Neuron (in vitro differentiated cells): ENCODE results near the gene RBBP7.
A peak's percentile ranks its signal among the peaks of the same experiment; 100 is the strongest.

Source experiments
- H2AFZ ChIP-seq: one replicate; pipeline ENCODE4 v1.6.1; 2013; ENCODE audit warnings: low read depth, mild to moderate bottlenecking, inconsistent platforms, low read length, moderate library complexity
- H3K27me3 ChIP-seq: one replicate; pipeline ENCODE4 v1.6.1; 2013; ENCODE audit warnings: low read length; ENCODE audit not compliant: insufficient read depth
- H3K36me3 ChIP-seq: one replicate; pipeline ENCODE4 v1.6.1; 2013; ENCODE audit warnings: low read length; ENCODE audit not compliant: insufficient read depth
- H3K4me1 ChIP-seq: one replicate; pipeline ENCODE4 v1.6.1; 2013; ENCODE audit warnings: low read length; ENCODE audit not compliant: insufficient read depth
- H3K4me3 ChIP-seq: 2 replicates; pipeline ENCODE4 v1.5.1; 2013; ENCODE audit warnings: mild to moderate bottlenecking, low read length, moderate library complexity
- H3K9me3 ChIP-seq: one replicate; pipeline ENCODE4 v1.6.1; 2013; ENCODE audit warnings: low read length

The RBBP7 gene

DNA sequence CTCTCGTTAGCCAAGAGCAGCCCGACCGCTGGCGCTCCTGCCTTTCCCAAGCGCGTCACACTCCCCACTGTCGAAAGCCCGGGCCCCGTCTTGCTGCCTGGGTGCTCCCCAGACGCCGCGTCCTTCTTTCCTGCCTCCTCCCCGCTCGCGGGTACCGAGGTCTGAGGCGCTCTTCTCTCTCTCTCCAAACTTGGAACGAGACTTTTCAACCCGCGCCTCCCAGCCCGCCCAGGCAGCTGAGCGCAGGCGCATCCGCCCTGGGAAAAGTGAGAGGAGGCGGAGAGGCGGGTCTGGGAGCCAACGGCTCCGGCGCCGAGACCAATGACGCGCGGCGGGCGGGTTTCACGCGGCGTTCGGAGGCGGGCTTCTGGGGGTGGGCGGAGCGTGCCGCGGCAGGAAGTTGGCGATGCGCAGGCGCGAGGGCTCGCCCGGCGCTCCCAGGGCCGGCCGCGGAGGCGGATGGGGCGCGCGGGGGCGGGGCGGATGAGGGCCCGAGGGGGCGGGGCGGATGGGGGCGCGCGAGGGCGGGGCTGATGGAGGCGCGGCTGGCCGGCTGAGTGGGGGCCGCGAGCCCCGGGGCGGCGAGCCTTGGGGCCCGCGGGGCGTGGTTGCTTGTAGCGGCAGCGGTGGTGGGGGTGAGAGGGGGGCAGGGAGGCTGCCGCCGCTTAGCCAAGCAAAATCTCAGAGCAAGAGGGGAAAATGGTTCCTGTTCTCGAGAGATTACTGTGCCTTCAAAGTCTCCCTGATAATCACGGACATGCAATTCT is at the start of gene RBBP7:
RBBP7 (minus strand) TSS at position 268 of the 767 bp plus-strand sequence. CDS start 309 bp downstream, outside the sequence.
- Histone ChIP-seq H3K4me3 (peak within 1 kb of the TSS; percentile 99), H3K9me3 (no peaks in the 10 kb centered on the region), H3K27me3 (peaks cover 23% of the 10 kb centered on the region), H3K36me3 (peaks cover 8% of the 10 kb centered on the region), H3K4me1 (peaks cover 21% of the 10 kb centered on the region), H2AFZ (peak within 1 kb of the TSS; percentile 99)

DNA sequence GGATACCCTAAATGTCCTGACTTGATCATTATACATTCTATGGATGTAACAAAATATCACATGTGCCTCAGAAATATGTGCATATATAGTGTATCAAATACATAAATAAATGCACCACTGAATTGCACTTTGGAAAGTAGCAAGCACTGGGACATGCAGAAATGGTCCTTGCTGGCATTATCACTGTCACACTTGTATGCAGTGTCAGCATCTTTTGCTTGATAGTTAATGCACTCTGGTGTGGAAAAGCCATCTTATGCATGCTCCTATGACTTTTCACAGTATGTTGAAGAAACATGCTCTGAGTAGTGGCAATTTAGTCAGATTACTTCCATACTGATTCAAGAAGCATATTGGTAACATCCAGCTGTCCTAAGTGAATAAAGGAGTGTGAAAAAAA is 48.8 kb upstream of the RBBP7 start:
- Histone ChIP-seq H3K36me3 (no peaks in the 10 kb centered on the region), H2AFZ (no peak overlapping the region), H3K4me1 (no peaks in the 10 kb centered on the region), H3K27me3 (peaks cover 17% of the 10 kb centered on the region), H3K9me3 (no peaks in the 10 kb centered on the region), H3K4me3 (no peak overlapping the region)

GRCh38 chrX:16917120-16917519 is 47.0 kb upstream of the RBBP7 start:
- Histone ChIP-seq H3K27me3 (peaks cover 20% of the 10 kb centered on the region), H3K9me3 (no peaks in the 10 kb centered on the region), H3K4me1 (no peaks in the 10 kb centered on the region), H3K4me3 (no peak overlapping the region), H3K36me3 (no peaks in the 10 kb centered on the region), H2AFZ (no peak overlapping the region)

- H3K9me3 ChIP-seq, result no peaks in the 10 kb centered on the region
- H3K4me1 ChIP-seq, result no peaks in the 10 kb centered on the region
- no peak overlapping the region for H3K4me3 ChIP-seq
- H2AFZ ChIP-seq, result no peak overlapping the region
- peaks cover 20% of the 10 kb centered on the region for H3K27me3 ChIP-seq
- no peaks in the 10 kb centered on the region for H3K36me3 ChIP-seq
These were observed 46.4 kb upstream of the RBBP7 start for GRCh38 chrX:16916561-16916960.

GRCh38 chrX:16914058-16914457 is 43.9 kb upstream of the RBBP7 start:
- H3K9me3 ChIP-seq, result no peaks in the 10 kb centered on the region
- no peak overlapping the region for H2AFZ ChIP-seq
- no peak overlapping the region for H3K4me3 ChIP-seq
- H3K27me3 ChIP-seq, result peaks cover 20% of the 10 kb centered on the region
- no peaks in the 10 kb centered on the region for H3K36me3 ChIP-seq
- no peaks in the 10 kb centered on the region for H3K4me1 ChIP-seq

- Histone ChIP-seq H3K4me3 (no peak overlapping the region), H3K4me1 (no peaks in the 10 kb centered on the region), H3K9me3 (no peaks in the 10 kb centered on the region), H2AFZ (no peak overlapping the region), H3K27me3 (peaks cover 21% of the 10 kb centered on the region), H3K36me3 (no peaks in the 10 kb centered on the region)
These were observed 40.2 kb upstream of the RBBP7 start for GRCh38 chrX:16910376-16910775.

DNA sequence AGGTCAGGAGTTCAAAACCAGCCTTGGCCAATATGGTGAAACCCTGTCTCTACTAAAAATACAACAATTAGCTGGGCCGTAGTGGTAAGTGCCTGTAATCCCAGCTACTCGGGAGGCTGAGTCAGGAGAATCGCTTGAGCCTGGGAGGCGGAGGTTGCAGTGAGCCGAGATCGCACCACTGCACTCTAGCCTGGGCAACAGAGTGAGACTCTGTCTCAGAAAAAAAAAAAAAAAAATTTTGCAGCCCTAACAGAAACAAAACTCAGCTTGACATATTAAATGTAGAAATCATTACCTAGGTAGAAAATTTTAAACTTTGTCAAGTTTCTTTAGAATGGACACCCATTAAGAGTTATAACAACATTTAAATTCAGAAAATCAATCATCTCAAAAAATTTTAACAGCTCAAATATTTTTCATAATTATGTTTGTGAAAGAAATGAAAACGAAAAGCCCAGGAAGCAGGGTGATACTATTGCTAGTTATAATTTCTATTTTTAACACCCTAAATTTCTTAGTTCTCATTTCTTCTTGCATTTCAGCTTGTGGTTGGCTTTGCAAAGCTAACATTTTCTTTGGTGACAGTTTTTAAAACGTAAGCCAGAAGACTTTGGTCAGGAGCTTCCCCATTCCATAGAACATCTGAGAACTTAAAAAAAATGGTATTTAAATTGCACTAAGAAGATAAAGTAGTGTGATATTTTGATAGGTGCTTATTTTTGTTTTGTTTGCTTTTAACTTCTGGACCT is 33.3 kb upstream of the RBBP7 start:
- no peaks in the 10 kb centered on the region for H3K36me3 ChIP-seq
- H3K9me3 ChIP-seq, result no peaks in the 10 kb centered on the region
- H3K4me3 ChIP-seq, result no peak overlapping the region
- no peak overlapping the region for H2AFZ ChIP-seq
- H3K4me1 ChIP-seq, result no peaks in the 10 kb centered on the region
- H3K27me3 ChIP-seq, result peaks cover 15% of the 10 kb centered on the region

DNA sequence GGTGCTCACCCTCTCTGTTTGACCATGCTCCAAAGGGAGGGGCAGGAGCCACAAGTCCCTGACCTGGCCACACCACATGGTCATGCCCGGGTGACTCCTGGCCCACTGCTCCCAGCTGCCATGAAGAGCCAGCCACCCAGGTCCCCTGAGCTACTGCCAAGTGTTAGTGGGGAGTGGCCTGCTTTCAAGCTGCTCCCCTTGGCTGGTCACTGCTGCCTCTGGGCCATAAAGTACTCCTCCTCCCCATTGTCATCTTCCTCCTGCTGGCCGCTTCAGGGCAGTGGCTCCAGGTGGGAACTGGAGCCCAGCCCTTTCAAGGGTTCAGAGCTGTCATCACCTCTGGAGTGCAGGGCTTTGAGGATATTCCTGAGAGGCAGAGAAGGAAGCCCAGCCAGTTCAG is 27.3 kb upstream of the RBBP7 start:
- Histone ChIP-seq H3K4me1 (no peaks in the 10 kb centered on the region), H2AFZ (no peak overlapping the region), H3K36me3 (no peaks in the 10 kb centered on the region), H3K4me3 (no peak overlapping the region), H3K27me3 (peaks cover 25% of the 10 kb centered on the region), H3K9me3 (no peaks in the 10 kb centered on the region)

DNA sequence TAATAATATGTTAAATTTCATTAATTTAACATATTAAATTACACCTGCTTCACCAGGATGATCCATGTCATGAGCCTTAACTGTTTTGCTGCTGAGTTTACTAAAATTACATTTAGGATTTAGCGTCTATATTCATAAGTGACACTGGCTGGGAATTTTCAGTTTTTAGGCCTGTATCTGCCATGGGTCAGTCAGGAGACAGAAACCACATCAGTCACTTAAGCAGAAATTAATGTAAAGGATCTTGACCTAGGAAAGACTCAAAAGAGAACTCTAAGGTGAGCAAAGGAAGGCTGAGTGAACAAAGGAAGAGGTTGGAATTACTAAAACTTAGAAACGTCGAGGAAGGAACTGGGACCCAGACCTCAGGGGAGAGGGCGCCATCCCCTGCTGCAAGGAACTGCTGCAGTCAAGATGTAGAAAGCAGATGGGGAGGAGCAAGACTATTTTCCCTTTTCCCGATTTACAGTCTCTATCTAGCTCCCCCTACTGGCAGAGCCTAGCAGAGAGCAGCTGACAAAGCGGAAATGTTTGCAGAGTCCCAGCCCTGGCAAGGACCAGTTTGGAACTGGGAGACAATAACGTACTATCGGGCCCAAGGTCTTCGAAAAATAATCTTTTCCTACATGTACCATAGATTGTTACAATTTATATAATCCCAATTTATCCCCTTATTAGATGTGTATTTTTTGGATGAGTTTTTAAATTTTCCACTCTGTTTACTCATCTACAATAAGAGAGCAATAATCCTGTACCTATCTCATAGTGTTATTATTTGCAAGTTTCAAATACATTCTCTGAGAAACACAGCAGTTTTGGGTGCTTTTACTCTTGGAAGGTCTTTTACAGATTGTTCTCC is 22.6 kb upstream of the RBBP7 start:
- Histone ChIP-seq H3K27me3 (peaks cover 13% of the 10 kb centered on the region), H3K4me1 (no peaks in the 10 kb centered on the region), H3K9me3 (no peaks in the 10 kb centered on the region), H3K36me3 (no peaks in the 10 kb centered on the region), H3K4me3 (no peak overlapping the region), H2AFZ (no peak overlapping the region)

- Histone ChIP-seq H3K9me3 (no peaks in the 10 kb centered on the region), H3K36me3 (no peaks in the 10 kb centered on the region), H2AFZ (no peak overlapping the region), H3K4me3 (no peak overlapping the region), H3K4me1 (no peaks in the 10 kb centered on the region), H3K27me3 (peaks cover 24% of the 10 kb centered on the region)
These were observed 15.5 kb upstream of the RBBP7 start for GRCh38 chrX:16885628-16886027.

- H3K4me3 ChIP-seq, result no peak overlapping the region
- peaks cover 33% of the 10 kb centered on the region for H3K27me3 ChIP-seq
- no peak overlapping the region for H2AFZ ChIP-seq
- H3K9me3 ChIP-seq, result no peaks in the 10 kb centered on the region
- H3K4me1 ChIP-seq, result peaks cover 3% of the 10 kb centered on the region
- no peaks in the 10 kb centered on the region for H3K36me3 ChIP-seq
These were observed 13.3 kb upstream of the RBBP7 start for GRCh38 chrX:16883487-16883804.

DNA sequence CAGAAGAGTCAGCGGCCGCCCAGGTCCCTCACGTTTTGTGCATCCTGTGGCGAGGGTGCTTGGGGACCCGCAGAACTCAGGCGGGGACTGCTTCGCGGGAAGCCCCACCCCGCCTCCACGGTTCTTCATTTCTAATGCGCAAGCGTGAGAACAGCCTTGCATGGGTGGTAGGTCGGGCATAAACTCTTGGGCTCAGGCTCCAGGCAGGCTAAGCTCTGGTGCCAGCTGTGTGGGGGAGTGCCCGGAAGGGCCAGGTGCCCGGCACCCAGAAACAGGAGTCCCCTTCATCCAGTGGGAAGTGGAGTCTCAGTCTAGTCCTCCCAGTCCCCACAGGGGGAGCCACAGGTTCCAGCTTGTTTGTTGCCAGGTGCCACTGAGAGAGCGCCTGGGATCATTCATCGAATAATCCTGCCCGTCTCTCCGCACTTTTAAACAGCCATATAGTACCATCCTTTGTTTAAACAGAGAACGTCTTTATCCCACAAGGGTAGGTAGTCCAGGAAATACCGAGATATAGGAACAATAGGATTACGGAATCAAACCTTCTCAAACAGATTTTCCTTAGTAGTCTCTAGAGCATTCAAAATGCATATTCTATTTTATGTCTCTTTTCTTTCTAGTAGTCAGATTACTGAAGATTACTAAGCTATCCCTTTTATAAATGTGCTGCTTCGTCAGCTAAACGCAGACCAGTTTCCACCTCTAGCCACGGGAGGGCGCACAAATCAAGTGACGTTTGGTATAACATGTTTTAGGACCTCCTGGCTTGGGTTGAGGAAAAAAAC is 12.7 kb upstream of the RBBP7 start:
- Histone ChIP-seq H3K27me3 (peaks cover 36% of the 10 kb centered on the region), H3K4me3 (peak overlapping the region; percentile 30), H3K9me3 (no peaks in the 10 kb centered on the region), H3K36me3 (no peaks in the 10 kb centered on the region), H2AFZ (peak overlapping the region; percentile 75), H3K4me1 (peaks cover 3% of the 10 kb centered on the region)
